Lower leg skin (tissue), 3 donors: ENCODE results near the gene HMGCR.

Experiments
- CTCF ChIP-seq, 3 donors: fragments of 450-650 bp; IDR thresholded peaks; one replicate each; pipeline ENCODE4 v1.5.1; 2016; ENCODE audit warnings: antibody characterized with exemption in 3 of 3, mild to moderate bottlenecking in 3 of 3, moderate library complexity in 2 of 3
- POLR2A ChIP-seq, 2 donors: fragments of 450-650 bp; IDR thresholded peaks; one replicate each; pipeline ENCODE4 v1.6.1; 2016 to 2017; ENCODE audit warnings: antibody characterized with exemption in 2 of 2, mild to moderate bottlenecking in 1 of 2, moderate library complexity in 1 of 2

- TF ChIP-seq CTCF (IDR thresholded peaks at IDR 0.05) (no peak), POLR2A (IDR thresholded peaks at IDR 0.05) (no peak)
These were observed 26.8 kb upstream of the HMGCR start for GRCh38 chr5:75310212-75310611.
